ENCODE results near the gene MAP4K3.
"Not testable (repeated sequence)": the region's sequence is repeated elsewhere in the genome, so short reads cannot be mapped to it uniquely, and the experiment has no call there.

Gene MAP4K3

DNA sequence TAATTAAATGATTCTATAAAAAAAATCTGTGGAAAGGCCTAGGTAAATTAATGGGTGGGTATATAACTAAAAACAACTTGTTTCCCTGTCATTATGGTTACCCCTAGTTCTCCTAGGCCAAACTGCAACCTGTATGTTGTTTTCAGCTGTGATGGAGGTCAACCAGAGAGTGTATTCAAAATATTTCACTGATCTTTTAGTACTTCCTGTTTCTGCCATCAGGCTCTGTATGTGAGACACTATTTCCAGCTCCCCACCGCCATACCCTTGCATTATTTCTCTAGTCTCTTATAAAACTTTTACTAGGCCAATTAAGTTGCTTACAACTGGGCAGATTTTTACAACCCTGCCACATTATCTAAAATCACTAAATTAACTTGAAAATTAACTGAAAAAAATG is 172.4 kb downstream of the MAP4K3 start:
- Mint-ChIP-seq H3K9me3 (peaks cover 0 to 3% of the 10 kb centered on the region in 2 donors), H3K36me3 (peaks cover 8 to 26% of the 10 kb centered on the region in 2 donors), H3K27me3 (no peaks in the 10 kb centered on the region), H3K4me1 (peaks cover 15 to 28% of the 10 kb centered on the region in 2 donors), H3K4me3 (no peak overlapping the region), H3K27ac (no peak overlapping the region)
- DNase-seq: no peak
- ATAC-seq (replicated peaks): peak; percentile 81 to 83

- Mint-ChIP-seq H3K27me3 (no peaks in the 10 kb centered on the region), H3K9me3 (no peaks in the 10 kb centered on the region), H3K27ac (no peak overlapping the region), H3K4me1 (peaks cover 4 to 13% of the 10 kb centered on the region in 2 donors), H3K36me3 (peaks cover 13 to 29% of the 10 kb centered on the region in 2 donors), H3K4me3 (no peak overlapping the region)
- DNase-seq (no peak), ATAC-seq (replicated peaks) (no peak)
These were observed 177.0 kb downstream of the MAP4K3 start for GRCh38 chr2:39260087-39260486.

GRCh38 chr2:39256040-39256439 is 181.0 kb downstream of the MAP4K3 start:
- DNase-seq (no peak), ATAC-seq (replicated peaks) (no peak)
- no peaks in the 10 kb centered on the region for H3K27me3 Mint-ChIP-seq
- H3K27ac Mint-ChIP-seq: no peak overlapping the region
- no peak overlapping the region for H3K4me3 Mint-ChIP-seq
- no peaks in the 10 kb centered on the region for H3K4me1 Mint-ChIP-seq
- H3K36me3 Mint-ChIP-seq: peaks cover 31 to 47% of the 10 kb centered on the region in 2 donors
- H3K9me3 Mint-ChIP-seq: peaks cover 4% of the 10 kb centered on the region in 2 donors

GRCh38 chr2:39252888-39253518 is 184.1 kb downstream of the MAP4K3 start:
- no peaks in the 10 kb centered on the region for H3K4me1 Mint-ChIP-seq
- H3K27ac Mint-ChIP-seq: no peak overlapping the region
- H3K36me3 Mint-ChIP-seq: peaks cover 38 to 47% of the 10 kb centered on the region in 2 donors
- no peaks in the 10 kb centered on the region for H3K27me3 Mint-ChIP-seq
- H3K4me3 Mint-ChIP-seq: no peak overlapping the region
- peaks cover 4% of the 10 kb centered on the region in 2 donors for H3K9me3 Mint-ChIP-seq
- no peak for DNase-seq
- ATAC-seq (replicated peaks): no peak

DNA sequence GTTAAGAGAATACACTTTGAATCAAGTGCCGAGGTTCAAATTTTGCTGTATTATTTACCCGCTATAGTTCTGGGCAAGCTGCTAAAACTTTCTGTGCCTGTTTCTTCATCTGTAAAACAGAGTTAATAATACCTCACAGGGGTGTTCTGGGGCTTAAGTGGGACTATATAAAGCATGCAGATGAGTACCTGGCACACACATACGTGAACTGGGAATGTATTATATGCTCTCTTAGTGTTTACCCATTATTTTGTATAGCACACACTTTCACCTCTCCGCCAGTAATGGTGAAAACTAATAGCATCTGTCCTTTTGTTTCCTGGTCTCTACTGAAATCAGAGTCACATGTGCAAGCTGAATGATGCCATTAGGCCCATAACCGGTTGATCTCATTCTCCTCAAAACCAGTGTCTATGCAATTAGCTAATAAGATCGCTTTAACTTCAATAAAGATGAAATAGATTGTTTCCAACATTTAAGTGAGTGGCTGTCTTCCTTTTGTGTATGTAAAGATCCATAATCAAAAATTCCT is 189.5 kb downstream of the MAP4K3 start:
- Mint-ChIP-seq H3K4me3 (no peak overlapping the region), H3K9me3 (peaks cover 4 to 5% of the 10 kb centered on the region in 2 donors)

GRCh38 chr2:39246382-39246980 is 190.6 kb downstream of the MAP4K3 start:
- Mint-ChIP-seq H3K27me3 (no peaks in the 10 kb centered on the region), H3K4me1 (peaks cover 8 to 15% of the 10 kb centered on the region in 2 donors), H3K4me3 (no peak overlapping the region), H3K27ac (no peak overlapping the region), H3K36me3 (peaks cover 17 to 32% of the 10 kb centered on the region in 2 donors), H3K9me3 (peaks cover 4 to 5% of the 10 kb centered on the region in 2 donors)
- ATAC-seq (replicated peaks) (no peak), DNase-seq (no peak)

More for the DNA sequence above, 189.5 kb downstream of the MAP4K3 start:
- DNase-seq: no peak
- Mint-ChIP-seq H3K27me3 (no peaks in the 10 kb centered on the region), H3K27ac (peak overlapping the region; percentile 25), H3K4me1 (peaks cover 8 to 11% of the 10 kb centered on the region in 2 donors), H3K36me3 (peaks cover 17 to 37% of the 10 kb centered on the region in 2 donors)
- no peak for ATAC-seq (replicated peaks)

DNA sequence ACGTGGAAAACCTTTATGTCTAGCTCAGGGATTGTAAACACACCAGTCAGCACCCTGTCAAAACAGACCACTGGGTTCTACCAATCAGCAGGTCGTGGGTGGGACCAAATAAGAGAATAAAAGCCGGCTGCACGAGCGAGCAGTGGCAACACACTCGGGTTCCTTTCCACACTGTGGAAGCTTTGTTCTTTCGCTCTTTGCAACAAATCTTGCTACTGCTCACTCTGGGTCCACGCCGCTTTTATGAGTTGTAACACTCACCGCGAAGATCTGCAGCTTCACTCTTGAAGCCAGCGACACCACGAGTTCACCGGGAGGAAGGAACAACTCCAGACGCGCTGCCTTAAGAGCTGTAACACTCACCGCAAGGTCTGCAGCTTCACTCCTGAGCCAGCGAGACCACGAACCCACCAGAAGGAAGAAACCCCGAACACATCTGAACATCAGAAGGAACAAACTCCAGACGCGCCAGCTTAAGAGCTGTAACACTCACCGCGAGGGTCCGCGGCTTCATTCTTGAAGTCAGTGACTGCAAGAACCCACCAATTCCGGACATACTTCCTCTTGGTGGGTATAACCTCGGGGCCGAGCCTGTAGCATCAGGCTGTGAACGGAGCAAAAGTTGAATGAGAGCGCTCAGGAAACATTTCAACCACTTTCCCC is 192.0 kb downstream of the MAP4K3 start:
- peaks cover 5 to 19% of the 10 kb centered on the region in 2 donors for H3K36me3 Mint-ChIP-seq
- not testable (repeated sequence) for H3K27me3 Mint-ChIP-seq, H3K9me3 Mint-ChIP-seq
- ATAC-seq (replicated peaks): peak; percentile 36 to 71
- DNase-seq: peak; percentile 18
- peaks cover 8 to 15% of the 10 kb centered on the region in 2 donors for H3K4me1 Mint-ChIP-seq
- peak overlapping the region; percentile 80 to 86 for H3K4me3 Mint-ChIP-seq
- peak overlapping the region; percentile 83 for H3K27ac Mint-ChIP-seq

DNA sequence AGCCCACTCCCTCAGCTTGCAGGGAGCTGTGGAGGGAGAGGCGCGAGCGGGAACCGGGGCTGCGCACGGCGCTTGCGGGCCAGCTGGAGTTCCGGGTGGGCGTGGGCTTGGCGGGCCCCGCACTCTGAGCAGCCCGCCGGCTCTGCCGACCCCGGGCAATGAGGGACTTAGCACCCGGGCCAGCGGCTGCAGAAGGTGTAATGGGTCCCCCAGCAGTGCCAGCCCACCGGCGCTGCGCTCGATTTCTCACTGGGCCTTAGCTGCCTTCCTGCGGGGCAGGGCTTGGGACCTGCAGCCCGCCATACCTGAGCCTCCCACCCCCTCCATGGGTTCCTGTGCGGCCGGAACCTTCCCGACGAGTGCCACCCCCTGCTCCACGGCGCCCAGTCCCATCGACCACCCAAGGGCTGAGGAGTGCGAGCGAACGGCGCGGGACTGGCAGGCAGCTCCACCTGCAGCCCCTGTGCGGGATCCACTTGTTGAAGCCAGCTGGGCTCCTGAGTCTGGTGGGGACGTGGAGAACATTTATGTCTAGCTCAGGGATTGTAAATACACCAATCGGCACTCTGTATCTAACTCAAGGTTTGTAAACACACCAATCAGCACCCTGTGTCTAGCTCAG is 192.7 kb downstream of the MAP4K3 start:
- not testable (repeated sequence) for DNase-seq; ATAC-seq (replicated peaks); H3K27me3 Mint-ChIP-seq; H3K9me3 Mint-ChIP-seq
- Mint-ChIP-seq H3K4me3 (peak overlapping the region; percentile 67 to 86), H3K36me3 (peaks cover 5 to 19% of the 10 kb centered on the region in 2 donors), H3K27ac (peak overlapping the region; percentile 83), H3K4me1 (peaks cover 8 to 15% of the 10 kb centered on the region in 2 donors)

DNA sequence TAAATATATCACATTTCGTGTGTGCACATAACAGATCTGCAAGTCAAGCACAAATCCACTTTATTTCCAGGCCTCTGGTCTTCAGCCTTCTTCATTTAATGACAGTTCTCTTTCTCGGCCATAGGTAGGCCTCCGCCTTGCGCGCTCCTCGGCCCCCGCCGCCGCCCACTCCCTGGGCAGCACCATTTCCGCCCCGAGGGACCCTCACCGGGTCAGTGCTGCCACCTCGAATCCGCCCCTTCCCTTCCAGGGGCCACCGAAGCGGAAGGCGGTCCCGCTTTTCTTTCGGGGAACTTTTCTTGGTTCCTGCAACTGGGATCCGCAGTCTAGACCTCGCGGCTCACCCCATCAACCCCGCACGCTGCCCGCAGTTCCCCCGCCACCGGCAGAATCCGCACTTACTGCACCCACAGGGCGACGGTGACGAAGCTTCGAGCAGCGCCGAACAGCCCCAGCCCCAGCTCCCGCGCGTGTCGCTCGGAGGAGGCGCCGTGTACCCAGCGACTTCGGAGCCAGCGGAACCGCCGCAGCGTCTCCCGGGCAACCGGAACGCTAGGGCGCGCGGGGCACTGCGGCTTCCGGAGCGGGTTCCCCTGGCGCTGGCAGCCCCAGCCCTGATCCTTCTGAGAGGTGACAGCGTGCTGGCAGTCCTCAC is 193.5 kb downstream of the MAP4K3 start, which contains the start of gene CDKL4:
Gene CDKL4 (minus strand): TSS at position 502 of the 655 bp plus-strand sequence.
- Mint-ChIP-seq H3K9me3 (peaks cover 0 to 2% of the 10 kb centered on the region in 2 donors), H3K27me3 (no peaks in the 10 kb centered on the region), H3K4me3 (peak within 1 kb of the TSS; percentile 76 to 86), H3K4me1 (peaks cover 8 to 15% of the 10 kb centered on the region in 2 donors), H3K27ac (peak within 1 kb of the TSS; percentile 83), H3K36me3 (peaks cover 5 to 17% of the 10 kb centered on the region in 2 donors)
- ATAC-seq (replicated peaks) (peak; percentile 66 to 69), DNase-seq (peak; percentile 27)

GRCh38 chr2:39241588-39241987 is 195.5 kb downstream of the MAP4K3 start:
- H3K9me3 Mint-ChIP-seq: peaks cover 0 to 2% of the 10 kb centered on the region in 2 donors
- H3K27me3 Mint-ChIP-seq: no peaks in the 10 kb centered on the region
- H3K36me3 Mint-ChIP-seq: peaks cover 6 to 19% of the 10 kb centered on the region in 2 donors
- no peak overlapping the region for H3K4me3 Mint-ChIP-seq
- H3K4me1 Mint-ChIP-seq: peaks cover 8 to 15% of the 10 kb centered on the region in 2 donors
- no peak overlapping the region for H3K27ac Mint-ChIP-seq
- DNase-seq (no peak), ATAC-seq (replicated peaks) (no peak)

GRCh38 chr2:39240758-39241157 is 196.3 kb downstream of the MAP4K3 start:
- Mint-ChIP-seq H3K36me3 (peaks cover 13 to 26% of the 10 kb centered on the region in 2 donors), H3K9me3 (peaks cover 4 to 6% of the 10 kb centered on the region in 2 donors), H3K4me3 (no peak overlapping the region), H3K27ac (no peak overlapping the region), H3K27me3 (peaks cover 0 to 4% of the 10 kb centered on the region in 2 donors), H3K4me1 (peaks cover 8 to 15% of the 10 kb centered on the region in 2 donors)
- no peak for ATAC-seq (replicated peaks)
- no peak for DNase-seq

DNA sequence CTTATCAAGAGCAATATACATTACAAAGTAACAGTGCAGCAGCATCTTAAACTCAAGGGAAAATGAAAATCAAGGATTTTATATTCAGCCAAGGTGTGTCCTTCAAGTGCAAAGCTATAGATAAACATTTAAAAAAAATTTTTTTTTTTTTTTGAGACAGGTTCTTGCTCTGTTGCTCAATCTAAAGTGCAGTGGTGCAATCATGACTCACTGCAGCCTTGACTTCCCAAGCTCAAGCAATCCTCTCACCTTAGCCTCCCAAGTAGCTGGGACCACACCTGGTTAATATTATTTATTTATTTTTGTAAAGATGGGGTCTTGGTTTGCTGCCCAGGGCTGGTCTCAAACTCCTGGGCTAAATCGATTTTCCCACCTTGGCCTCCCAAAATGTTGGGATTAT is 202.3 kb downstream of the MAP4K3 start:
- no peak for DNase-seq
- no peaks in the 10 kb centered on the region for H3K4me1 Mint-ChIP-seq
- no peak overlapping the region for H3K4me3 Mint-ChIP-seq
- H3K36me3 Mint-ChIP-seq: peaks cover 10 to 18% of the 10 kb centered on the region in 2 donors
- peaks cover 7 to 10% of the 10 kb centered on the region in 2 donors for H3K9me3 Mint-ChIP-seq
- H3K27me3 Mint-ChIP-seq: peaks cover 0 to 8% of the 10 kb centered on the region in 2 donors
- no peak for ATAC-seq (replicated peaks)
- H3K27ac Mint-ChIP-seq: no peak overlapping the region

DNA sequence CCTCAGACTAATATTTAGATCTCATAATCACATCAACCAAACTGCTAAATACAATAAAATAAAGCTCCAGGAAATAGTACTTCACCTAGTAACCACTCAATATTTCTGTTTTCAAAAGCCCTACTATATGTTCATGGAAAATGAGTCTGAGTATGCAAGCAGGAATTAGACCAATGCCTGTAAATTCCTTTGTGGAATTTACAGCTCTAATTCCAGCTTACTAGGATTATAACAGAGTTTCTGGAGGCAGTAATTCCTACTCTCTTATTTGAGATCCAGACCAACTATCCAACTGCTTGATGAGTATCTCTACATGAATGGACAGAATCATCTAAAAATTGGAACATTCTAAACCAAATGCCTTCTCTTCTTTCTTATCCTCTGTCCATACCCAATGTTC is 204.9 kb downstream of the MAP4K3 start:
- H3K4me3 Mint-ChIP-seq: no peak overlapping the region
- no peak for ATAC-seq (replicated peaks)
- H3K27me3 Mint-ChIP-seq: peaks cover 0 to 8% of the 10 kb centered on the region in 2 donors
- H3K4me1 Mint-ChIP-seq: peaks cover 7 to 17% of the 10 kb centered on the region in 2 donors
- H3K36me3 Mint-ChIP-seq: peaks cover 10 to 18% of the 10 kb centered on the region in 2 donors
- peaks cover 7 to 10% of the 10 kb centered on the region in 2 donors for H3K9me3 Mint-ChIP-seq
- DNase-seq: no peak
- no peak overlapping the region for H3K27ac Mint-ChIP-seq

Measured in stimulated activated naive B cell treated with anti-CD40 and anti-IgM and Interleukin-4, amounts not matched to agents 10 μg/mL and 1 μg/mL and 100 μg/mL, for 72 hours (primary cell).